GM23338 (cell line): ENCODE results near the gene ABI1. TPM values are rescaled to one million over a fixed set of nuclear protein-coding genes. Genes with fewer than 3 reads are reported as not detected.

Experiments
- ATAC-seq: fragments of 200-7000 bp; cut with Tn5 transposase; 3 replicates; pipeline ENCODE4 v1.9.1; 2020
- DNase-seq: peaks from one replicate; pipeline ENCODE4 v3.0.0-alpha.2; 2015; ENCODE audit warnings: low spot score
- H2AFZ ChIP-seq: fragments of 200-600 bp; sonication (generic); 2 replicates; pipeline ENCODE4 v1.8.0; 2016; ENCODE audit warnings: antibody characterized with exemption, mild to moderate bottlenecking, moderate library complexity
- H3F3A ChIP-seq: fragments of 200-600 bp; sonication (generic); replicated peaks from 2 replicates; pipeline ENCODE4 v1.8.0; 2017; ENCODE audit warnings: antibody characterized with exemption, mixed run types, low read depth
- H3K27ac ChIP-seq: fragments of 200-600 bp; sonication (generic); 2 replicates; pipeline ENCODE4 v1.6.1; 2016; ENCODE audit warnings: low read depth
- H3K27me3 ChIP-seq: fragments of 200-600 bp; sonication (generic); 2 replicates; pipeline ENCODE4 v1.8.0; 2016; ENCODE audit warnings: mild to moderate bottlenecking, mixed run types, moderate library complexity; ENCODE audit not compliant: insufficient read depth
- H3K36me3 ChIP-seq: fragments of 200-600 bp; sonication (generic); 2 replicates; pipeline ENCODE4 v1.8.0; 2016; ENCODE audit warnings: mild to moderate bottlenecking; ENCODE audit not compliant: insufficient read depth
- H3K4me1 ChIP-seq: fragments of 200-600 bp; sonication (generic); 2 replicates; pipeline ENCODE4 v1.8.0; 2016; ENCODE audit warnings: mild to moderate bottlenecking, moderate library complexity; ENCODE audit not compliant: insufficient read depth
- H3K4me2 ChIP-seq: fragments of 200-600 bp; sonication (generic); 2 replicates; pipeline ENCODE4 v1.7.1; 2017; ENCODE audit warnings: mixed run types
- H3K4me3 ChIP-seq: fragments of 200-600 bp; sonication (generic); 2 replicates; pipeline ENCODE4 v1.6.1; 2016; ENCODE audit warnings: mixed run types
- H3K79me2 ChIP-seq: fragments of 200-600 bp; sonication (generic); replicated peaks from 2 replicates; pipeline ENCODE4 v1.8.0; 2017; ENCODE audit warnings: mild to moderate bottlenecking; ENCODE audit not compliant: insufficient read depth
- H3K9me2 ChIP-seq: fragments of 200-600 bp; sonication (generic); 2 replicates; pipeline ENCODE4 v1.8.0; 2017; ENCODE audit not compliant: insufficient read depth
- H4K20me1 ChIP-seq: fragments of 200-600 bp; sonication (generic); replicated peaks from 2 replicates; pipeline ENCODE4 v1.8.0; 2017; ENCODE audit warnings: mild to moderate bottlenecking; ENCODE audit not compliant: insufficient read depth
- H3K27ac Mint-ChIP-seq: 2 replicates; pipeline ENCODE4 v1.8.0; 2020; ENCODE audit warnings: inconsistent platforms, mild to moderate bottlenecking, moderate library complexity, mixed read lengths
- H3K27me3 Mint-ChIP-seq: 3 replicates; pipeline ENCODE4 v1.8.0; 2022; ENCODE audit warnings: low read depth, mild to moderate bottlenecking, moderate library complexity, mixed read lengths, inconsistent platforms; ENCODE audit not compliant: insufficient read depth, poor library complexity
- H3K36me3 Mint-ChIP-seq: 3 replicates; pipeline ENCODE4 v1.8.0; 2021; ENCODE audit warnings: low read depth, mild to moderate bottlenecking, inconsistent platforms, moderate library complexity, mixed read lengths
- H3K4me1 Mint-ChIP-seq: 3 replicates; pipeline ENCODE4 v1.8.0; 2020; ENCODE audit warnings: mild to moderate bottlenecking, inconsistent platforms, mixed read lengths
- H3K4me3 Mint-ChIP-seq: 3 replicates; pipeline ENCODE4 v1.8.0; 2021; ENCODE audit warnings: moderate library complexity, mild to moderate bottlenecking, inconsistent platforms, mixed read lengths
- H3K9me3 Mint-ChIP-seq: 3 replicates; pipeline ENCODE4 v1.8.0; 2020; ENCODE audit warnings: moderate library complexity, mild to moderate bottlenecking, inconsistent platforms, mixed read lengths
- CREB1 ChIP-seq: fragments of 250-450 bp; sonication (Bioruptor Pico); IDR thresholded peaks from 2 replicates; pipeline ENCODE4 v1.5.0; 2020; ENCODE audit warnings: low read depth, mild to moderate bottlenecking, moderate library complexity
- CTCF ChIP-seq, 2 experiments: fragments of 200-600 bp in 1 of 2; sonication (generic) in 1 of 2; conservative IDR thresholded peaks; 2 replicates each; pipeline versions ENCODE4 v1.5.1 to v1.6.1; 2016 to 2017; ENCODE audit warnings: antibody characterized with exemption in 2 of 2, low read depth in 2 of 2, mild to moderate bottlenecking in 2 of 2, moderate library complexity in 1 of 2
- ETS1 ChIP-seq: IDR thresholded peaks from 2 replicates; pipeline ENCODE4 v1.6.1; 2016; ENCODE audit warnings: antibody characterized with exemption
- EZH2phosphoT487 ChIP-seq: fragments of 200-600 bp; sonication (generic); IDR thresholded peaks from one replicate; pipeline ENCODE4 v1.8.1; 2018; ENCODE audit warnings: antibody characterized with exemption; ENCODE audit not compliant: unreplicated experiment
- JUNB ChIP-seq: IDR thresholded peaks from one replicate; pipeline ENCODE4 v1.6.1; 2016; ENCODE audit warnings: antibody characterized with exemption; ENCODE audit not compliant: unreplicated experiment
- POLR2AphosphoS5 ChIP-seq: IDR thresholded peaks from 2 replicates; pipeline ENCODE4 v1.6.1; 2016; ENCODE audit warnings: antibody characterized with exemption, low read depth
- REST ChIP-seq: IDR thresholded peaks from one replicate; pipeline ENCODE4 v1.6.1; 2018; ENCODE audit warnings: antibody characterized with exemption; ENCODE audit not compliant: unreplicated experiment
- STAT1 ChIP-seq: IDR thresholded peaks from one replicate; pipeline ENCODE4 v1.6.1; 2016; ENCODE audit warnings: antibody characterized with exemption; ENCODE audit not compliant: unreplicated experiment
- ZNF462 ChIP-seq: fragments of 250-450 bp; sonication (Bioruptor Pico); IDR thresholded peaks from 2 replicates; pipeline ENCODE4 v1.5.0; 2020; ENCODE audit warnings: mild to moderate bottlenecking, moderate library complexity
- polyA plus RNA-seq: library from polyadenylated mRNA; unstranded; fragments of >200 nt; fragmentation: Nextera tagmentation; extraction: Ambion mirVana; gene quantifications from 2 replicates; pipeline ENCODE4 v1.2.1, GENCODE V29; 2016
- total RNA-seq: library from RNA; depleted of rRNA; stranded (reverse); fragments of >200 nt; shearing (Covaris generic); gene quantifications from 2 replicates; pipeline ENCODE4 v1.2.3, GENCODE V29; 2014

ABI1 gene
- total and polyA plus RNA-seq, 2 experiments from 2014 or later, result 22.3 to 30.7 TPM

- H3K4me2 ChIP-seq, result no peak overlapping the region
- no peak overlapping the region for H3K4me3 ChIP-seq
- no peak overlapping the region for H3K27ac ChIP-seq
- H3K9me2 ChIP-seq, result no peaks in the 10 kb centered on the region
- Mint-ChIP-seq H3K4me3 (no peak overlapping the region), H3K36me3 (peaks cover 3% of the 10 kb centered on the region; the same call in 2 of the 3 replicates), H3K4me1 (peaks cover 24% of the 10 kb centered on the region), H3K27ac (0 out of 2 replicates have a peak overlapping the region, but pooled peaks have one; percentile 21), H3K27me3 (no peaks in the 10 kb centered on the region), H3K9me3 (no peaks in the 10 kb centered on the region)
- peaks cover 42% of the 10 kb centered on the region; the same call in 1 of the 2 replicates for H4K20me1 ChIP-seq
- no peaks in the 10 kb centered on the region for H3K36me3 ChIP-seq
- no peaks in the 10 kb centered on the region for H3F3A ChIP-seq
- DNase-seq (no peak), ATAC-seq (no peak)
- peaks cover 21% of the 10 kb centered on the region for H3K4me1 ChIP-seq
- no peak overlapping the region for H2AFZ ChIP-seq
- no peak for TF ChIP-seq REST
- no peak for TF ChIP-seq EZH2phosphoT487
- no peak for TF ChIP-seq ZNF462 (CRISPR knock-in tag)
- no peak for TF ChIP-seq CTCF (conservative IDR thresholded peaks at IDR 0.05; ENCODE audit: low read depth in 2 of 2)
- TF ChIP-seq CREB1 (CRISPR knock-in tag), result no peak
- TF ChIP-seq JUNB, result no peak
- no peak for TF ChIP-seq STAT1
- no peak for TF ChIP-seq POLR2AphosphoS5
- no peak for TF ChIP-seq ETS1
- H3K27me3 ChIP-seq, result no peaks in the 10 kb centered on the region
- H3K79me2 ChIP-seq, result peaks cover 100% of the 10 kb centered on the region
Measured at GRCh38 chr10:26854524-26854923, 6.2 kb downstream of the ABI1 start.
